Activated CD4-positive, CD25-positive, alpha-beta regulatory T cell treated with anti-CD3 and anti-CD28 coated beads, Interleukin-2, amount 50 U/mL, for 72 hours (primary cell): ENCODE measurements around the gene TOMM7.
"Not testable (repeated sequence)": the region's sequence is repeated elsewhere in the genome, so short reads cannot be mapped to it uniquely, and the experiment has no call there.

ENCODE experiments used
- DNase-seq: peaks from one replicate; pipeline ENCODE4 v3.0.0; 2021

The TOMM7 gene

GRCh38 chr7:22814261-22815208, 8.1 kb downstream of the TOMM7 start:
- DNase-seq: no peak

DNA sequence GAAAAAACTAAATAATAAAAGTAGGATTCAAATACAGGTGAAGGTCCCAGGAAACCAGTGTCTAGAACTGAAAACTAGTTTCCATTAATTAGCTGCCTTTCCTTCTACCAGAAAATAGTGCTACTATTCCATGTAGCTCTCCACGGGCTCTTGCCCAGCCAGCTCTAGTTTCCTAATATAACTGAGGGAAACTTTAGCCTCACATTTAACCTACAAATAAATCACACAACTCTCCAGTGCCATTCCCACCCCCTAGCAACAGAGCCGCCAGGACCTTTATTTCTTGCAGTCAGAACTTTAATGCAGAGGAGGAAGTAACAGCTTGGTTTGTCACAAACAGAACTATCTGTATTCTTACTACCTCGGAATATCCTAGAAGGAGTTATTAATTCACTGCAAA, 10.3 kb downstream of the TOMM7 start:
- DNase-seq: no peak

GRCh38 chr7:22811746-22812280, 10.8 kb downstream of the TOMM7 start:
- DNase-seq: no peak

- no peak for DNase-seq
These were observed 11.8 kb downstream of the TOMM7 start for GRCh38 chr7:22810843-22811242.

GRCh38 chr7:22809902-22810642, 12.6 kb downstream of the TOMM7 start:
- no peak for DNase-seq

- no peak for DNase-seq
These were observed 14.5 kb downstream of the TOMM7 start for GRCh38 chr7:22808140-22808539.

- DNase-seq: no peak
These were observed 15.9 kb downstream of the TOMM7 start for GRCh38 chr7:22806752-22807151.

DNA sequence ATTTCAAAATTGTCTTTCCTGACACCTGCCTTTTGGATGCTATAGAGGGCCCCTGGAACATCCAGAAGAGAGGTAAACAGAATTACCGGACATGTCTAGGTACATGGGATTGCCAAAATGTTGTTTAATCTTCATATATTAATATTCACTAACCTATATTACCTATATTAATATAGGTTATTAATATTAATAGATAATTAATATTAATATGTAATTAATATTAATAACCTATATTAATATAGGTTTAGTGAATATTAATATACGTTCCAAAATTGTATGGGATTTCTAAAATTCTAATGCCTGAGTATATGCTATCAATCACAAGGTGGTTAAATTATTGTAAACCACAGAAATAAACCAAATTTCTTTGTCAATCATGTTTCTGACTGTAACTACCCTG, 17.4 kb downstream of the TOMM7 start:
- DNase-seq: no peak

DNA sequence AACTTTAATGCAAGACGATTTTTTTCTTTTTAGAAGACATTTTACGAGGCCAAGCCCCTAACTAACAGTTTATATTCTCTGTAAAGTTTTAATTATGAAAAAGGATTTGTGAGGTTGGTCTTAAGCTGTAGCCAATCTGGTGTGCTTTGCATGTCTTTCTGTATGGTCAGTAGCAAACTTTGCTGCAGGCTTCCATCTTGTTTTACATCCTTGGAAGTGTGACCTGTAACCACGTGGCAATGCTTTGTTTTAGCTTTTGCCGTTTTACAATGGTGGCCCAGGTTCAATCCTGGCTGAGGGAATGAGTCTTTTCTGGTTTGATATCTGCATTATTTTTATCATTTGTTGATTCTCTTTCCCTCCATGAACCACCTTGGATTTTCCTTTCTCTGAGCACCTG, 19.8 kb downstream of the TOMM7 start:
- DNase-seq: not testable (repeated sequence)

DNA sequence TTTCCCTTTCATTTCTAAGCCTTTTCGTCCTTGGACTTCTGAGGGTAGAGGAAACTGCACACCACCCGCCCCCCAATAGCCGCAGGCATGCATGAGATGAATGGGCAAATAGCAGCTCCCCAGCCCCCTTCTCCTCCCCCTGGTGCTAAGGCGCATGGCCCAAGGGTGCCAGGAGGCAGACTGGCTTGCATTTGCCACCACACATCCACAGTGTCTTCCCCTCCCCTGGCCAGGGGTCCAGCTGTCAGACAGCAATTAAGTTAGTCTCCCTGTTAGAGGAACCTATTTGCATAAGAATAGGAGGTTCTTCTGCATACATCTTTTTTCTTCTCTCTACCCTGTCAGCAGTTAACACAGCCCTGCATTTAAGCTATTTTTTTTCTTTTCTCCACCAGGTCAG, 20.2 kb downstream of the TOMM7 start:
- DNase-seq: no peak

- DNase-seq: no peak
These were observed 20.7 kb downstream of the TOMM7 start for GRCh38 chr7:22801912-22802311.

DNA sequence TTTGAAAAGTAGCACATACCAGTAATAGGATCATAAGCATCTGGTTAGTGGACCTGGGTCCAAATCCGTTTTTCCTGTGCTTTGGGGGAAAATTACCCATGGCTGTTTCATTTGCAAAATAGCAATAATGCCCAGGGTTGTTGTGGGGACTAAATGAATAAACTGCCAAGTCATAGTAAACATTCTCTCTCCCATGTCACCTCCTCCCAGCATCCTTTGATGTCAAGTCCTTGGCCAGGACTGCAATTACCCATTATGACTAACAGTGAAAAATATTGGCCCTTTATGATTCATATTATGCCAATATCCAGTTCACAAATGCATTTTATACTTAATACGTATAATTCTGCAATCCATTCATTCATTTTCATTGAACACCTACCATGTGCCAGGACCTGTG, 23.0 kb downstream of the TOMM7 start:
- DNase-seq: no peak

DNA sequence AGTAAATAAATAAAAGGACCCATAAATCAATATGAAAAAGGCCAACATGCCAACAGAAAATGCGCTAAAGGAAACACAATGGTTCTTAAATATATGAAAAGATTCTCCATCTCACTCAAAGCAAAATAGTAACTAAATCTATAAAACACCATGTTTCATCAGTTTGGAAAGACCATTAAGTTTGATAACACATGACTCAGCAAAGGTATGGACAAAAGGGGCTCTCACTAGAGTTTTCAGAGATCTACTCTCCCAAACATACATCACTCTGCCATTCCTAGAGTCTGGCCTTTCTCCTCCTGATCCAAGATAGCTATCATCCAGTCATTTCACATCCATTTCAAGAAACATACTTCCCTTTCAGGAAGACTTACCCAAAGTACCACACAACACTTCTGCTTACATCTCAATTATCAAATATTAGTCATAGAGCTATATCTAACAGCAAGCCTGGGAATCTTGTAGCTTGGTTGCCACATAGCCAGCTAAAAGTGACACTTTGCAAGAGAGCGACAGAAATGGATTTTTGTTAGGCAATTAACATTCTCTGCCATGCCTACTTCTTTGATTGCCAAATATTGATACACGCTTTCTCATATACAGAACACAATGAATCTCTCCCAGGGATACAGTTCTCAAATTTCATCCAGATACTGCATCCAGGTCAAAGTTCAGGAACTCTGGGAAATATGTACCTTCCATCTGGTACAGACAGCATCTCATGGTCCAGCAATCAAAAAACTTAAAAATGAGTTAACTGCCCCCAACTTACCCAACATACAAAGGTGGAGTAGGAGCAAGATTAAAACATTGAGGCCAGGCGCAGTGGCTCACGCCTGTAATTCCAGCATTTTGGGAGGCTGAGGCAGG, 28.8 kb downstream of the TOMM7 start:
- no peak for DNase-seq

GRCh38 chr7:22791204-22792158, 31.2 kb downstream of the TOMM7 start:
- DNase-seq: no peak

GRCh38 chr7:22790640-22791039, 32.0 kb downstream of the TOMM7 start:
- DNase-seq: not testable (repeated sequence)

DNA sequence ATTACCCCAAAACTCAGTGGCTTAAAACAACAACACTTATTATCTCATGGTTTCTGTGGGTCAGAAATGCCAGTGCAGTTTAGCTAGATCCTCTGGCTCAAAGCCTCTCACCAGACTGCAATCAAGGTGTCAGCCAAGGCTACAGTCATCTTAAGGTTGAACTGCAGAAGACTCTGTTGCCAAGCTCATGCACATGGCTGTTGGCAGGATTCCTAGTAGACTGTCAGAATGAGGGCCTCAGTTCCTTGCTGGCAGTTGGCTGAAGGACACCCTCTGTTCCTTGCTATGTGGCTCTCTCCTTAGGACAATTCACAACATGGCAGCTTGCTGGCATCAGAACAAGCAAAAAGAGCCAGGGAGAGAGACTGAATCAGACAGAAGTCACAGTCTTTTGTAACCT, 34.7 kb downstream of the TOMM7 start:
- no peak for DNase-seq

- DNase-seq: no peak
These were observed 36.2 kb downstream of the TOMM7 start for GRCh38 chr7:22786290-22786932.

- no peak for DNase-seq
These were observed 38.3 kb downstream of the TOMM7 start for GRCh38 chr7:22784346-22784745.

GRCh38 chr7:22783421-22783820, 39.2 kb downstream of the TOMM7 start:
- DNase-seq: no peak

GRCh38 chr7:22782616-22783232, 39.9 kb downstream of the TOMM7 start:
- peak; percentile 76 for DNase-seq
